ENCODE results near the gene CFAP299.

The CFAP299 gene

GRCh38 chr4:80367737-80368136 is 32.2 kb downstream of the CFAP299 start:
- H3K4me1 ChIP-seq (ENCODE audit: insufficient read depth, low read length): peaks cover 8% of the 10 kb centered on the region

GRCh38 chr4:80370635-80371034 is 35.1 kb downstream of the CFAP299 start:
- no peak overlapping the region for H3K27ac ChIP-seq (ENCODE audit: low read depth, low read length)
- H3K9me3 ChIP-seq (ENCODE audit: low read length): no peaks in the 10 kb centered on the region
- no peak overlapping the region for H3K4me3 ChIP-seq (ENCODE audit: low read depth in 1 of 2, low read length in 2 of 2)

More at GRCh38 chr4:80367737-80368136, 32.2 kb downstream of the CFAP299 start:
- no peak overlapping the region for H3K27ac ChIP-seq (ENCODE audit: low read depth, low read length)
- H3K27me3 ChIP-seq (ENCODE audit: control insufficient read depth in 1 of 2, insufficient read depth in 2 of 2, low read length in 2 of 2): no peaks in the 10 kb centered on the region
- H3K36me3 ChIP-seq (ENCODE audit: insufficient read depth, low read length): no peaks in the 10 kb centered on the region
- no peak overlapping the region for H3K9ac ChIP-seq (ENCODE audit: low read length)
- no peaks in the 10 kb centered on the region for H3K9me3 ChIP-seq (ENCODE audit: low read length)
- H3K4me3 ChIP-seq (ENCODE audit: low read depth in 1 of 2, low read length in 2 of 2): no peak overlapping the region

GRCh38 chr4:80371046-80371445 is 35.5 kb downstream of the CFAP299 start:
- Histone ChIP-seq H3K4me3 (ENCODE audit: low read depth in 1 of 2, low read length in 2 of 2) (no peak overlapping the region), H3K9me3 (ENCODE audit: low read length) (no peaks in the 10 kb centered on the region), H3K27me3 (ENCODE audit: control insufficient read depth in 1 of 2, insufficient read depth in 2 of 2, low read length in 2 of 2) (no peaks in the 10 kb centered on the region), H3K27ac (ENCODE audit: low read depth, low read length) (no peak overlapping the region), H3K36me3 (ENCODE audit: insufficient read depth, low read length) (no peaks in the 10 kb centered on the region), H3K4me1 (ENCODE audit: insufficient read depth, low read length) (peaks cover 6% of the 10 kb centered on the region), H3K9ac (ENCODE audit: low read length) (no peak overlapping the region)

More at GRCh38 chr4:80370635-80371034, 35.1 kb downstream of the CFAP299 start:
- Histone ChIP-seq H3K9ac (ENCODE audit: low read length) (no peak overlapping the region), H3K4me1 (ENCODE audit: insufficient read depth, low read length) (peaks cover 8% of the 10 kb centered on the region), H3K27me3 (ENCODE audit: control insufficient read depth in 1 of 2, insufficient read depth in 2 of 2, low read length in 2 of 2) (no peaks in the 10 kb centered on the region), H3K36me3 (ENCODE audit: insufficient read depth, low read length) (no peaks in the 10 kb centered on the region)

- Histone ChIP-seq H3K9me3 (ENCODE audit: low read length) (no peaks in the 10 kb centered on the region), H3K27ac (ENCODE audit: low read depth, low read length) (no peak overlapping the region), H3K9ac (ENCODE audit: low read length) (no peak overlapping the region), H3K27me3 (ENCODE audit: control insufficient read depth in 1 of 2, insufficient read depth in 2 of 2, low read length in 2 of 2) (no peaks in the 10 kb centered on the region), H3K4me3 (ENCODE audit: low read depth in 1 of 2, low read length in 2 of 2) (no peak overlapping the region), H3K4me1 (ENCODE audit: insufficient read depth, low read length) (no peaks in the 10 kb centered on the region), H3K36me3 (ENCODE audit: insufficient read depth, low read length) (no peaks in the 10 kb centered on the region)
Observed at GRCh38 chr4:80374180-80374579, 38.6 kb downstream of the CFAP299 start.

GRCh38 chr4:80382090-80382832 is 46.7 kb downstream of the CFAP299 start:
- Histone ChIP-seq H3K9ac (ENCODE audit: low read length) (no peak overlapping the region), H3K4me1 (ENCODE audit: insufficient read depth, low read length) (no peaks in the 10 kb centered on the region), H3K36me3 (ENCODE audit: insufficient read depth, low read length) (no peaks in the 10 kb centered on the region), H3K27ac (ENCODE audit: low read depth, low read length) (no peak overlapping the region), H3K27me3 (ENCODE audit: control insufficient read depth in 1 of 2, insufficient read depth in 2 of 2, low read length in 2 of 2) (no peaks in the 10 kb centered on the region), H3K4me3 (ENCODE audit: low read depth in 1 of 2, low read length in 2 of 2) (no peak overlapping the region), H3K9me3 (ENCODE audit: low read length) (no peaks in the 10 kb centered on the region)

GRCh38 chr4:80385397-80386280 is 50.1 kb downstream of the CFAP299 start:
- Histone ChIP-seq H3K27ac (ENCODE audit: low read depth, low read length) (no peak overlapping the region), H3K9ac (ENCODE audit: low read length) (no peak overlapping the region), H3K27me3 (ENCODE audit: control insufficient read depth in 1 of 2, insufficient read depth in 2 of 2, low read length in 2 of 2) (no peaks in the 10 kb centered on the region), H3K36me3 (ENCODE audit: insufficient read depth, low read length) (no peaks in the 10 kb centered on the region), H3K4me3 (ENCODE audit: low read depth in 1 of 2, low read length in 2 of 2) (no peak overlapping the region), H3K4me1 (ENCODE audit: insufficient read depth, low read length) (no peaks in the 10 kb centered on the region), H3K9me3 (ENCODE audit: low read length) (no peaks in the 10 kb centered on the region)

GRCh38 chr4:80386281-80386886 is 50.9 kb downstream of the CFAP299 start:
- H3K36me3 ChIP-seq (ENCODE audit: insufficient read depth, low read length): no peaks in the 10 kb centered on the region
- H3K27me3 ChIP-seq (ENCODE audit: control insufficient read depth in 1 of 2, insufficient read depth in 2 of 2, low read length in 2 of 2): no peaks in the 10 kb centered on the region
- H3K4me3 ChIP-seq (ENCODE audit: low read depth in 1 of 2, low read length in 2 of 2): no peak overlapping the region
- no peaks in the 10 kb centered on the region for H3K9me3 ChIP-seq (ENCODE audit: low read length)
- no peak overlapping the region for H3K27ac ChIP-seq (ENCODE audit: low read depth, low read length)
- no peak overlapping the region for H3K9ac ChIP-seq (ENCODE audit: low read length)
- no peaks in the 10 kb centered on the region for H3K4me1 ChIP-seq (ENCODE audit: insufficient read depth, low read length)

- Histone ChIP-seq H3K9ac (ENCODE audit: low read length) (no peak overlapping the region), H3K36me3 (ENCODE audit: insufficient read depth, low read length) (no peaks in the 10 kb centered on the region), H3K27ac (ENCODE audit: low read depth, low read length) (no peak overlapping the region), H3K4me3 (ENCODE audit: low read depth in 1 of 2, low read length in 2 of 2) (no peak overlapping the region), H3K4me1 (ENCODE audit: insufficient read depth, low read length) (no peaks in the 10 kb centered on the region), H3K9me3 (ENCODE audit: low read length) (no peaks in the 10 kb centered on the region), H3K27me3 (ENCODE audit: control insufficient read depth in 1 of 2, insufficient read depth in 2 of 2, low read length in 2 of 2) (no peaks in the 10 kb centered on the region)
Observed at GRCh38 chr4:80387390-80388283, 52.1 kb downstream of the CFAP299 start.

GRCh38 chr4:80388284-80388607 is 52.7 kb downstream of the CFAP299 start:
- Histone ChIP-seq H3K4me3 (ENCODE audit: low read depth in 1 of 2, low read length in 2 of 2) (no peak overlapping the region), H3K4me1 (ENCODE audit: insufficient read depth, low read length) (no peaks in the 10 kb centered on the region), H3K9ac (ENCODE audit: low read length) (no peak overlapping the region), H3K36me3 (ENCODE audit: insufficient read depth, low read length) (no peaks in the 10 kb centered on the region), H3K9me3 (ENCODE audit: low read length) (no peaks in the 10 kb centered on the region), H3K27ac (ENCODE audit: low read depth, low read length) (no peak overlapping the region), H3K27me3 (ENCODE audit: control insufficient read depth in 1 of 2, insufficient read depth in 2 of 2, low read length in 2 of 2) (no peaks in the 10 kb centered on the region)

- Histone ChIP-seq H3K9me3 (ENCODE audit: low read length) (no peaks in the 10 kb centered on the region), H3K27me3 (ENCODE audit: control insufficient read depth in 1 of 2, insufficient read depth in 2 of 2, low read length in 2 of 2) (no peaks in the 10 kb centered on the region), H3K9ac (ENCODE audit: low read length) (no peak overlapping the region), H3K27ac (ENCODE audit: low read depth, low read length) (no peak overlapping the region), H3K36me3 (ENCODE audit: insufficient read depth, low read length) (no peaks in the 10 kb centered on the region), H3K4me3 (ENCODE audit: low read depth in 1 of 2, low read length in 2 of 2) (no peak overlapping the region), H3K4me1 (ENCODE audit: insufficient read depth, low read length) (peaks cover 6% of the 10 kb centered on the region)
Observed at GRCh38 chr4:80390178-80390577, 54.6 kb downstream of the CFAP299 start.
